ENCODE data around the gene SNU13.
"Not testable (repeated sequence)": the region's sequence is repeated elsewhere in the genome, so short reads cannot be mapped to it uniquely, and the experiment has no call there.

Gene SNU13

DNA sequence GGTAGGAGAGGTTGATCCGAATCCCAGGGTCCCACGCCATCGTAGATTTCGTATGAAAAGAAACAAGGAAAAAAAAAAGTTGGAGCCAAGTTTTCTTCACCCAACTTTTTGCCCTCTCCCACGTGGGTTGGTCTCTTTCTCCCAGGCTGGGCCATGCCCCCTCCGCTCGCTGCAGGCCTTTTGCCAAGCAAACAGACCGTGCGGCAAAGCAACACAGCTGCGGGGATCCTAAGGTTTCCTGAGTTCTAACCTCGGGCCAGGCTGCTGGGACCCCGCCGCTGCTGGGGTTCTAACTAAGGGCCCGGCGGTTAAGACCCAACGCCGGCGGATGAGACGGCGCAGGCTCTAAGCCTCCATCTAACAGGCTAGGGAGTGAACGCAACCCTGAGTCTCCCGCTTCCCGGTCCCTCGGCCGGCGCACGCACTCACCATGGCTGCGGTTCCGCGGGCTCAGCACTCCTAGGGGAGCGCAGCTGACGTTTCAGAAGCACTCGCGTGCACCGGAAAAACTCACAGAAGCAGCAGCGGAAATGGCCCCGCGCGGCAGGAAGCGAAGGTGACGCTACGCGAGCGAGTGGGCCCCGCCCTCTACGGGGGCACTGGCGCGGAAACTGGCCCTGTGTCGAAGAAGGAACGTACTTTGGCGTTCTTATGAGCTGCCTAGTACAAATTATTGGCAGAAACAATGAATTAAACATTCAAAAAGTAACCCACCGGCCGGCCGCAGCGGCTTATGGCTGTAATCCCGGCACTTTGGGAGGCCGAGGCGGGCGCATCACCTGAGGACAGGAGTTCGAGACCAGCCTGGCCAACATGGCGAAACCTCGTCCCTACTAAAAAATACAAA is at the start of gene SNU13:
TSS of gene SNU13 (minus strand) at position 503 of the 847 bp plus-strand sequence. CDS start at position 432, 71 bp downstream.
- DNase-seq = peak; percentile 52

GRCh38 chr22:41733241-41733640 is 44.6 kb upstream of the SNU13 start:
- not testable (repeated sequence) for DNase-seq

GRCh38 chr22:41732096-41732772 is 43.6 kb upstream of the SNU13 start:
- no peak for DNase-seq

DNA sequence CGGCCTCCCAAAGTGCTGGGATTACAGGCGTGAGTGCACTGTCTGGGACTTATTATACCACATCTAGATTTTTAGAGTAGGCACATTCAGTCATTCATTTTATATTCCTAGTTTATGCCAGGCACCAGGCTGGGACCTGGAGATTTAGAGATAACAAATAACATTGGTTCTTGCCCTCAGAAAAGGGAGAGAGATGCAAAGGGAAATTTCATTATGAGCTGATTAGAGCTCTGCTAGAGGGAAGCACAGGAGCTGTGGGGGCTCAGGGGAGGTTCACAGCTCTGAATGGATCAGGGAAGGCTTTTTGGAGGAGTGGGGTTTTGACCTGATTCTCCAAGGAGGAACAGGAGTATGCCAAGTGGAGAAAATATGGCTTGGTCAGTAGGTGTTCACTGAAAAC is 42.9 kb upstream of the SNU13 start:
- no peak for DNase-seq

DNA sequence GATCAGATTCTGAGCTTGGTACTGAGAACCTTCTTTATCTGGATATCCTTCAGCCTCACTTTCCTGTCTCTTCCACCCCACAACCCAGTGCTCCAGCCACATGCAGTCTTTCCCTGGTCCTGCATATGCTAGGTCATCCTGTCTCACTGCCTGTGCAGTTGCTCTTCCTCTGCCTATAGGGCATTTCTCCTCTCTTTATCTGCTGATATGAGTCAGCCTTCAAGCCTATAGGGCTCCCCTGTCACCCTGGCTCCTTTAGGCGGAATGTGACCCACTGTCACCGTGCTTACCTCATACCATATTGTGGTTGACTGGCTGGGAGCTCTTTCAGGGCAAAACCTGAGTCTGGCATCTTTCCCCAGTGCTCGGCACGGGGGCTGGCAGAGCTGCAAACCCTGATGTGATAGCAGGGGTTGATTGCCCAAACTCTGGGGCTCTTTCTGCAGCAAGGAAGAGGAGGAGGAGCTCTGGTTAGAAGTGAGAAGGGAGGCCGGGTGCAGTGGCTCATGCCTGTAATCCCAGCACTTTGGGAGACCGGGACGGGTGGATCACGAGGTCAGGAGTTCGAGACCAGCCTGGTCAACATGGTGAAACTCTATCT is 36.9 kb upstream of the SNU13 start:
- DNase-seq = no peak

- no peak for DNase-seq
These were observed 33.8 kb upstream of the SNU13 start for GRCh38 chr22:41722496-41722895.

- no peak for DNase-seq
These were observed 24.3 kb upstream of the SNU13 start for GRCh38 chr22:41713004-41713403.

DNA sequence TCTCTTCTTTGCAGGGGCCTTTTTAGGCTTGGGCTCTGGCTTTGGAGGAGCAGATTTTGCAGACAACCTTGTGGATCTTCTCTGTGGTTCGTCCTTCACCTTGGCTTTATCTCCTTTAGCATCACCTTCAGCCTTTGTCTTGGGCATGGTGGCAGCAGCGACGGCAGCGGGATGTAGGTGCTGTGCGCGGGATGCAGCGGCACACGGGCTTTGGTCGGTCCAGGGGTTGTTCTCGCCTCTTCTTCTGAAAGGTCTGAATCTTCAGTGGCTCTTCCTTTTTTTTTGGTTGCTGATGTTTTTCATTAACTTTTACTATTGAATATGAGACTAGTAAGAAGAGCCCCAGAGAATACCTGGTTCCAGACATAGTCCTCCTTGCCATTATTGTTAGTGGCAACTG is 20.7 kb upstream of the SNU13 start:
- no peak for DNase-seq

- no peak for DNase-seq
These were observed 14.1 kb upstream of the SNU13 start for GRCh38 chr22:41702763-41703162.

DNA sequence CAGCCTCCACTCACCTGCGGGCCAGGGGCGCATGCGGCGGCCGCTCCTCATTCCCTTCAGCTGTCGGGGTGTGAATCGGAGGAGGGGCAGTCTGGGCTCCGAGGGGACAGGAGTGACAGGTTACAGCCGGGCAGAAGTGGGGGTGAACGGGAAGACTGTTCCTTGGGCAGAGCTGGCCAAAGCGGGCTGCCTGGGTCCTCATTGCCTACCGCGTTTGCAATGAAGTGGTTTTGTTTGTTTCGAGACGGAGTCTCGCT is 11.4 kb upstream of the SNU13 start:
- no peak for DNase-seq

- DNase-seq = no peak
These were observed 10.8 kb upstream of the SNU13 start, which contains the start of gene MEI1 for GRCh38 chr22:41699264-41700107. MEI1 (plus strand) TSS chr22:41699503; CDS start chr22:41699539, 36 bp downstream.

- DNase-seq = peak; percentile 46
These were observed 8.6 kb upstream of the SNU13 start for GRCh38 chr22:41697126-41697775.

- DNase-seq = no peak
These were observed 8.0 kb upstream of the SNU13 start for GRCh38 chr22:41696703-41697102.

DNA sequence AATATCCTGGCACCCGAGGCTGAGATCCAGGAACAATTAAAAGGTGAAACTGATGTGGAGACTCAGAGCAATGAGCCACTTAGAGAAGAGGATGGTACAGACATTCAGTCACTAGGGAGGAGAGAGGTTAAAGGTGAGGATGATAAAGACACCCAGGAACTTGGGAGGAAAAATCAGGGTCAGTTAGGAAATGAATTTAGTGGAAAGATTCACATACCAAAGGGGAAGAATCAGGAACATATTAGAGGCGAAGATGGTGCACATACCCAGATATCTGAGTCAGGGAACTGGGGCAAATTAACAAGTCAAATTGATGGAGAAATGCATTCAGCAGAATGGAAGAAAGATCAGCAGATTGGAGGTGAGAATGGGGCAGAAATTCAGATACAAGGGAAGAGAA is 6.5 kb upstream of the SNU13 start:
- DNase-seq = no peak

GRCh38 chr22:41690476-41690875 is 1.8 kb upstream of the SNU13 start:
- DNase-seq = no peak

GRCh38 chr22:41687901-41688364 is 734 bp downstream of the SNU13 start:
- no peak for DNase-seq

- not testable (repeated sequence) for DNase-seq
These were observed 1.8 kb downstream of the SNU13 start for GRCh38 chr22:41686890-41687289.

- DNase-seq = no peak
These were observed 4.5 kb downstream of the SNU13 start for GRCh38 chr22:41684194-41684593.

GRCh38 chr22:41683616-41684015 is 5.1 kb downstream of the SNU13 start:
- DNase-seq = no peak

DNA sequence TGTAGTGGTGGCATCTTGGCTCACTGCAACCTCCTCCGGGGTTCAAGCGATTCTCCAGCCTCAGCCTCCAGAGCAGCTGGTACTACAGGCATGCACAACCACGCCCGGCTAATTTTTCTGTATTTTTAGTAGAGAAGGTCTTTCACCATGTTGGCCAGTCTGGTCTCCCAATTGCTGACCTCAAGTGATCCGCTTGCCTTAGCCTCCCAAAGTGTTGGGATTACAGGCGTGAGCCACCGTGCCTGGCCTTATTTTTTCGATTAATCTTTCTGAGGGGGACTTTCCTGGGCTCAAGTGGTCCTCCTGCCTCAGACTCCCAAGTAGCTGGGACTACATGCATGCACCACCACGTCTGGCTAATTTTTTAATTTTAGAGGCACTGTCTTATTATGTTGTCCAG is 5.6 kb downstream of the SNU13 start:
- DNase-seq = no peak

DNA sequence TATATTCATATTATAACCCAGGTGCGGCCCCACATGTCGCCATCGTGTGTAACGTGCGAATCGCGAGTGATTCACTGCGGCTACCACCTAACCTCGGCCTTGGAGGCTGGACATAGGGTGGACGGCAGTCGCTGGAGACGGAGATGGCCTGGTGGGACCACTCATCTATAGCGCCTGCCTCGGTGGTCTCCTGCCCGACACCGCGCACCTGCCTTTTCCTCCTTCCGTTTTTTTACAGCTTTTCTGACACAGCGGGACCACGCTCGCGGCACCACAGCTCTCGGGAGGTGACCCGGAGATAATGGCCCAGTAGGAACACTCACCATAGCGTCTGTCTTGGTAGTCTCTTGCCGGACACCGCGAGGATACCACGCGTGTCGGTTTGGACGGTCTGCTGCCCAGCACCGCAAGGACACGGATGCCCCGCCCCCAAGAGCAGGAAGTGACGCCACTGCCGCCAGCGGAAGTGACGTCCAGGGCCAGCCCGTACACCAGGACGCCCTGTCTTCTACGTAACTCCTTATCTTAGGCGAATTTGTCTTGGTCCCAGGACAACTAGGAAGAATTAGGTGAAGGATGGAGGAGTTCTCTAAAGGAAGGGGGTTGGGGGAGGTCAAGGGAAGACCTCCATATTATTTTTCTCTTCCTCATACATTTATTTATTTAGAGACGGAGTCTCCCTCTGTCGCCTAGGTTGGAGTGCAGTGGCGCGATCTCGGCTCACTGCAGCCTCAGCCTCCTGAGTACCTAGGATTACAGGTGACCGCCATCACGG is 6.4 kb downstream of the SNU13 start:
- peak; percentile 14 for DNase-seq

DNA sequence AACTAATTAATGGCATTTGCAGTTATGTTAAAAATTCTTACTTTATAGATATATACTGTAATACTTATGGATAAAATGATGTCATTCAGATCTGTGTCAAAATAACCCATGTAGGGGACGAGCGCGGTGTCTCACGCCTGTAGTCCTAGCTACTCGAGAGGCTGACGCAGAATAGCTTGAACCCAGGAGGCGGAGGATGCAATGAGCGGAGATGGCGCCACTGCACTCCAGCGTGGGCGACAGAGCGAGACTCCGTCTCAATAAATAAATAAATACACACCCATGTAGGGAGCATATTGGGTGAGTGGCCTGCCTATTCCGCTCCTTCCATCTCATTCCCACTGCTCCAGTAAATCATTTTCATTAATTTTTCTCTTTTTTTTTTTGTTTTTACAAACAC is 7.1 kb downstream of the SNU13 start:
- DNase-seq = no peak

All from NCI-H2029 treated with DMSO at 0.1 percent for 48 hours (cell line).